Colonic mucosa (tissue), 4 donors: Measurements from ENCODE around the gene PLCB1. TPM values are rescaled to one million over a fixed set of nuclear protein-coding genes. Genes with fewer than 3 reads are reported as not detected.

Source experiments
- DNase-seq: peaks from one replicate; pipeline ENCODE4 v3.0.0-alpha.2; 2020
- H3K27ac ChIP-seq: fragments of 200-600 bp; one replicate; pipeline ENCODE4 v1.8.0; 2021
- H3K27me3 ChIP-seq: fragments of 200-600 bp; one replicate; pipeline ENCODE4 v1.8.0; 2021
- H3K36me3 ChIP-seq: fragments of 200-600 bp; one replicate; pipeline ENCODE4 v1.8.0; 2021
- H3K4me1 ChIP-seq: fragments of 200-600 bp; one replicate; pipeline ENCODE4 v1.8.0; 2021; ENCODE audit warnings: mild to moderate bottlenecking
- H3K4me3 ChIP-seq: fragments of 200-600 bp; one replicate; pipeline ENCODE4 v1.8.0; 2021
- H3K9ac ChIP-seq, 2 donors: one replicate each; pipeline ENCODE4 v1.7.0; 2013; ENCODE audit warnings: control low read depth in 2 of 2, low read depth in 2 of 2, low read length in 2 of 2
- H3K9me3 ChIP-seq: fragments of 200-600 bp; one replicate; pipeline ENCODE4 v1.8.0; 2021
- intact Hi-C: fragments of 100-400 bp; cut with DNase I; formaldehyde crosslinking; loops from one replicate; pipeline ENCODE4 v1.14.1; 2022
- total RNA-seq, 2 donors: library from RNA; stranded (reverse); fragmentation: NEBNext Ultra II Directional in 1 of 2; extraction: Animal tissue kit (Norgen Biotek cat#: 25700) in 1 of 2; gene quantifications; one replicate each; pipeline ENCODE4 v1.2.1, GENCODE V29; 2021
- TF ChIP-seq, protein P1 (sequence below): fragments of 200-600 bp; IDR thresholded peaks from one replicate; pipeline ENCODE4 v1.8.0; 2022; ENCODE audit warnings: antibody characterized with exemption, mild to moderate bottlenecking
- donor health status: healthy.
- donor health status: DM: no; HTN: no; CAD: no.
- donor health status: DM: no; HTN: no; CAD: no.

Gene PLCB1
- total RNA-seq, 2 donors from 2014 or later = 8.3 to 9.6 TPM

DNA sequence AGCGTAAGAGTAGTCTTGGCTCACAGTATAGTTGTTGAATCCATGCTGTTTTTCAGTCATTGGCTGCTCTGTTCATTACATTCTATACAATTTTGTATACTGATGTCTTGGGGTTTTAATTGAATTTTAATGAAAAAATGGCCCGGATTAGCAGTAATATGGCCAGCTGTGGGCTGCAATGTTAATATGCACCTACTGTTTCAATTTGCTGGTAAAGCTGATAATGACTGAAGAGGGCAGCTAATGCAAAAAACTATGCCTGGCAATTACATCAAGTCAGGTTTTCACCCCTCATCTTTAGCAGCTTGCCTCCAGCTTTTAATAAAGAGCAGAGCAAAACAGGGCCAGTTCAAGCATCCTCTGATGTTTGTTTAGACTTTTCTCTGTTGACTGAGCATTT lies 394.5 kb downstream of the PLCB1 start:
- H3K4me1 ChIP-seq = no peaks in the 10 kb centered on the region
- H3K36me3 ChIP-seq = no peaks in the 10 kb centered on the region
- no peak overlapping the region for H3K9ac ChIP-seq
- TF ChIP-seq, protein P1, sequence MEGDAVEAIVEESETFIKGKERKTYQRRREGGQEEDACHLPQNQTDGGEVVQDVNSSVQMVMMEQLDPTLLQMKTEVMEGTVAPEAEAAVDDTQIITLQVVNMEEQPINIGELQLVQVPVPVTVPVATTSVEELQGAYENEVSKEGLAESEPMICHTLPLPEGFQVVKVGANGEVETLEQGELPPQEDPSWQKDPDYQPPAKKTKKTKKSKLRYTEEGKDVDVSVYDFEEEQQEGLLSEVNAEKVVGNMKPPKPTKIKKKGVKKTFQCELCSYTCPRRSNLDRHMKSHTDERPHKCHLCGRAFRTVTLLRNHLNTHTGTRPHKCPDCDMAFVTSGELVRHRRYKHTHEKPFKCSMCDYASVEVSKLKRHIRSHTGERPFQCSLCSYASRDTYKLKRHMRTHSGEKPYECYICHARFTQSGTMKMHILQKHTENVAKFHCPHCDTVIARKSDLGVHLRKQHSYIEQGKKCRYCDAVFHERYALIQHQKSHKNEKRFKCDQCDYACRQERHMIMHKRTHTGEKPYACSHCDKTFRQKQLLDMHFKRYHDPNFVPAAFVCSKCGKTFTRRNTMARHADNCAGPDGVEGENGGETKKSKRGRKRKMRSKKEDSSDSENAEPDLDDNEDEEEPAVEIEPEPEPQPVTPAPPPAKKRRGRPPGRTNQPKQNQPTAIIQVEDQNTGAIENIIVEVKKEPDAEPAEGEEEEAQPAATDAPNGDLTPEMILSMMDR = no peak
- no peak for DNase-seq
- H3K27ac ChIP-seq = no peak overlapping the region
- intact Hi-C loops = no loop called here
- no peak overlapping the region for H3K4me3 ChIP-seq
- no peaks in the 10 kb centered on the region for H3K27me3 ChIP-seq
- no peaks in the 10 kb centered on the region for H3K9me3 ChIP-seq

DNA sequence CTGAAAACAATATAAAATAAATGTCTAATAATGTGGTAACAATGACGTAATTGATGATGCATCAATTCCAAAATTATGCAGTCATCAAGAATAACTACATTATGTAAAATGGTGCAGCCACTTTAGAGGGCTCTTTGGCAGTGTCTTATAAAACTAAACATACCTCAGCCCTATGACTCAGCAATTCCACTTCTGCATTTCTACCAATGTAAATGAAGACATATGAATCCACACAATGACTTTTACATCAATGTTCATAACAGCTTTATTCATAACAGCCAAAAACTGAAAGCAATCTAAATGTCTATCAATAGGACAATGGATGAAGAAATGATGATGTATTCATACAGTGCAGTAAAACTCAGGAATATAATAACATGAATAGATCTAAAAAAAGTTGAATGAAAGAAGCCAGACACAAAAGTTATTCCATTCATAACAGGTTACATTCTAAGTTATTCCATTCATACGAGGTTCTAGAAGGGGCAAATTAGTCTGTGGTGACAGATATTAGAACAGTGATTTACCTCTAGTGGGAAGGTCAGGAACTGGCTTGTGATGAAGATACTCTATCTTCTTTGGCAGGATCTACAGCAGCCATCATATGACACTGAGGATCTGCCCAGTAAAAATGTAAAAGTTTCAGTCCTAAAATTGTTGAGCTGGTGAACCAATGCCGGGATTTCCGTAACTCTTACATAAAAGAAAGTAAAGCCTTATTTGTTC lies 396.1 kb downstream of the PLCB1 start:
- intact Hi-C loops = no loop called here

GRCh38 chr20:8530022-8530421 lies 398.0 kb downstream of the PLCB1 start:
- intact Hi-C loops = no loop called here
- TF ChIP-seq, protein P1 = no peak

More for the DNA sequence above, 396.1 kb downstream of the PLCB1 start:
- H3K27ac ChIP-seq = no peak overlapping the region
- no peaks in the 10 kb centered on the region for H3K27me3 ChIP-seq
- H3K4me1 ChIP-seq = no peaks in the 10 kb centered on the region
- H3K9ac ChIP-seq = no peak overlapping the region
- no peaks in the 10 kb centered on the region for H3K36me3 ChIP-seq
- no peak overlapping the region for H3K4me3 ChIP-seq
- TF ChIP-seq, protein P1 = no peak
- DNase-seq = no peak
- no peaks in the 10 kb centered on the region for H3K9me3 ChIP-seq

DNA sequence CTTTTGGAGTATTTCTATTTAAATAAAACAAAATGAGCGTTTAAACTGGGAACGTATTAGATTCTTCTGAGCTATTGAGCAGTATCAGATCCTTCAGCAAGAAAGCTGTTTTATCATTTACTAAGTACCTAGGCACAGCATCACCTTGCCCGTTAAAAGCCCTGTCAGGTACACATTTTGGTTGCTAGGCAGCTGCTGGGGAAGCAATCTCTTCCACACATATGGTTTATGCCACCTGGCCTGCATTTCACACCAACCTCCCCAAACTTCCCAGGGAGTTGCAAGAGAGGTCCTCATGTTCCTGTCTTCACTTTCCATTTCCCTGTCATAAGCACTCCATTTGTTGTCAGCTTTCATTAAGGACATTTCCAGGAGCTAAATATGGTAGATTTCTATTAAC lies 400.1 kb downstream of the PLCB1 start:
- Histone ChIP-seq H3K9ac (no peak overlapping the region), H3K9me3 (no peaks in the 10 kb centered on the region), H3K36me3 (no peaks in the 10 kb centered on the region), H3K4me1 (no peaks in the 10 kb centered on the region), H3K4me3 (no peak overlapping the region), H3K27me3 (no peaks in the 10 kb centered on the region), H3K27ac (no peak overlapping the region)
- TF ChIP-seq, protein P1 = no peak
- no peak for DNase-seq
- intact Hi-C loops = no loop called here

More at GRCh38 chr20:8530022-8530421, 398.0 kb downstream of the PLCB1 start:
- Histone ChIP-seq H3K4me3 (no peak overlapping the region), H3K9ac (no peak overlapping the region), H3K9me3 (no peaks in the 10 kb centered on the region), H3K36me3 (no peaks in the 10 kb centered on the region), H3K27me3 (no peaks in the 10 kb centered on the region), H3K27ac (no peak overlapping the region), H3K4me1 (no peaks in the 10 kb centered on the region)
- no peak for DNase-seq

DNA sequence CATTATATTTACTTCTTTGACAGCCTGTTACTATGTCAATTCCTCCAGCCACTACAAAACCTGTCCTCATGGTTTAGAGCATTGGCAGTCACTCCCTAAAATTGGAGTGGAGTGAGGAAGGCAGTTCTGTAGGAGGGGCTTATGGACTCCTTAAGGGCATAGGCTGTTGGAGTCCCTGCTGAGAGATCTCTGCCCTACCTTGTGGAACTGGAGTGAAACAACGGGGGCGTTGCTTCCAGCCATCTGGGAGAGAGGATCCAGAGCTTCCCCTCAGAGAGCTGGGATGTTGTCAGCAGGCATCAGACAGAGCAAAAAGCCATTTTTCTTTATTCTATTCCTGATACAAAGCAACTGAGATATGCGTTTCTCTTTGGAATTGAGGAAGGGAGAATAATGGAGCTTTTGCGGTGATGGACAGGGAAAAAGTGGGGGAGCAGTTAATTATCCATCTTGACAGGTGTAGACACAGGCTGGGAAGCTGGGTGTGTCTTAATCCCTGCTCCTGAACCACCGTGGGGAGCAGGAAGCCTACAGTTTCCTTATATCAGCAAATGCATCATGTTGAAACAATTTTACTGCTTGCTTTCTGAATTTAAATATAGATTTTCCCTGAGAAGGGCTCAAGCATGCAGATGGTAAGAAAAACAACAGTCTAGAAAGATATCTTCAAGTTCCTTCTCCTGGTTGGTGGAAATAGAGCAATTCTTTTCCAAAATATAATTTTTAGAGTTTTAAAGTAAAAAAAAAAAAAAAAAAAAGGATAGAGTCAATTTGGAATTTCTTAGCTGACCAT lies 402.5 kb downstream of the PLCB1 start:
- no peaks in the 10 kb centered on the region for H3K9me3 ChIP-seq
- no peak for DNase-seq
- intact Hi-C loops = no loop called here
- no peak overlapping the region for H3K4me3 ChIP-seq
- no peak overlapping the region for H3K9ac ChIP-seq
- H3K36me3 ChIP-seq = no peaks in the 10 kb centered on the region
- TF ChIP-seq, protein P1 = no peak
- no peak overlapping the region for H3K27ac ChIP-seq
- no peaks in the 10 kb centered on the region for H3K4me1 ChIP-seq
- no peaks in the 10 kb centered on the region for H3K27me3 ChIP-seq
